Activated CD8-positive, alpha-beta T cell treated with anti-CD3 and anti-CD28 coated beads for 36 hours (primary cell): ENCODE results near the gene LEUTX. TPM values are rescaled to one million over a fixed set of nuclear protein-coding genes. Genes with fewer than 3 reads are reported as not detected.

ENCODE experiments used
- ATAC-seq: fragments of 200-7000 bp; cut with Tn5 transposase; one replicate; pipeline ENCODE4 v1.10.0; 2021; ENCODE audit warnings: mild to moderate bottlenecking, moderate library complexity
- CTCF ChIA-PET: fragments of 350-600 bp; sonication (Branson Sonifier 250); formaldehyde crosslinking; loops from one replicate; lab custom pipeline; 2021; ENCODE audit warnings: antibody characterized with exemption; lab: Charles Lee
- POLR2A ChIA-PET: fragments of 350-600 bp; sonication (Branson Sonifier 250); formaldehyde crosslinking; loops from one replicate; lab custom pipeline; 2021; ENCODE audit warnings: antibody characterized with exemption; lab: Charles Lee
- DNase-seq: peaks from one replicate; pipeline ENCODE4 v3.0.0-alpha.2; 2020
- H3K27ac Mint-ChIP-seq: one replicate; pipeline ENCODE4 v1.8.0; 2021; ENCODE audit warnings: mild to moderate bottlenecking, mixed read lengths
- H3K27me3 Mint-ChIP-seq: one replicate; pipeline ENCODE4 v1.8.0; 2021; ENCODE audit warnings: mixed read lengths
- H3K36me3 Mint-ChIP-seq: one replicate; pipeline ENCODE4 v1.8.0; 2021; ENCODE audit warnings: low read depth, mixed read lengths
- H3K4me1 Mint-ChIP-seq: one replicate; pipeline ENCODE4 v1.8.0; 2021; ENCODE audit warnings: low read depth, mixed read lengths
- H3K4me3 Mint-ChIP-seq: one replicate; pipeline ENCODE4 v1.8.0; 2021; ENCODE audit warnings: mild to moderate bottlenecking, moderate library complexity, mixed read lengths
- H3K9me3 Mint-ChIP-seq: one replicate; pipeline ENCODE4 v1.8.0; 2021; ENCODE audit warnings: mixed read lengths
- CTCF ChIP-seq: fragments of 200-600 bp; IDR thresholded peaks from one replicate; pipeline ENCODE4 v1.8.0; 2022; ENCODE audit warnings: antibody characterized with exemption, mild to moderate bottlenecking
- intact Hi-C: fragments of 100-400 bp; cut with micrococcal nuclease; formaldehyde crosslinking; loops from one replicate; pipeline ENCODE4 v1.10.0; 2022
- total RNA-seq, 2 experiments: library from RNA; stranded (reverse); gene quantifications; one replicate each; pipeline ENCODE4 v1.2.3, GENCODE V29; 2021

Gene LEUTX
- total RNA-seq, 2 experiments from 2014 or later, result not detected

DNA sequence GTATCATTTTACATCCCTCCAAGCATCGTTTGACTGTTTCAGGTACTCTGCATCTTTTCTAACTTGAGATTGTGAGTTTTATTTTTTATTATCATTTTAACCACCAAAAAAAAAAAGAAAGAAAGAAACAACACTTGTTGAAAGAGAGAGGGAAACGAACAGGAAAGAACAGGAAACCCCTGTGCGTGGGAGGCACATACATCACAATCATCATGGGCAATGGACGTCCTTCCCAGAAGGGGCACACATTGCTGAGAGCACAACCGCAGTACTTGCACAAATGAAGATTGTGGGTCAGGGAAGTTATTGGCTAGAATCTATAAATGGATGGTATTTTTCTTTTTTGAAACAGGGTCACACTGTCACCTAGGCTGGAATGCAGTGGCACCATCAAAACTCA, 42.6 kb upstream of the LEUTX start:
- peak; percentile 33 for DNase-seq
- Mint-ChIP-seq H3K4me1 (peaks cover 16% of the 10 kb centered on the region), H3K27me3 (peaks cover 18% of the 10 kb centered on the region), H3K27ac (no peak overlapping the region), H3K9me3 (no peaks in the 10 kb centered on the region), H3K36me3 (no peaks in the 10 kb centered on the region), H3K4me3 (no peak overlapping the region)
- TF ChIP-seq CTCF, result no peak
- intact Hi-C loops, result no loop called here
- ChIA-PET POLR2A (no interaction called here), CTCF (no interaction called here)
- no peak for ATAC-seq

DNA sequence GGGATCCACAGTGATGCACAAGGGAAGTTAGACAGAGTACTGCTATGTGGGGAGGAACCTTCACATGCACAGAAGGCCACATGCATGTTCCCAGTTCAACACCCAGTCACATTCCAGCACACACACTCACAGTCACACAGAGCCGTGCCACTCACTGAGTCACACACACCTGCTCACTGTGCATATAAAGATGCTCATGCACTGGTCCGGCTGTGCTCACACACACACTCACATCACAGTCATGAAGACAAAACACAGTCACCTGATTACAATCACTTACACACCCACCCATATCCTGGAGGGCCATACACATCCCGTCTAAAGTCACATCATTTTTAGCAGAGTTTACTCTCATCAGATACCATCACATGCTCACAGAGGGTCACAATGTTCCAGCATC, 41.3 kb upstream of the LEUTX start:
- peaks cover 18% of the 10 kb centered on the region for H3K27me3 Mint-ChIP-seq
- intact Hi-C loops, result no loop called here

GRCh38 chr19:39737891-39738290, 40.8 kb upstream of the LEUTX start, which contains the start of gene CLC:
Gene CLC, minus strand, starts transcription at chr19:39738029. Its CDS starts 77 bp downstream, at chr19:39737952.
- TF ChIP-seq CTCF, result no peak
- DNase-seq (no peak), ATAC-seq (no peak)
- CTCF ChIA-PET, result no interaction called here
- POLR2A ChIA-PET, result no interaction called here
- peaks cover 22% of the 10 kb centered on the region for H3K27me3 Mint-ChIP-seq
- no peaks in the 10 kb centered on the region for H3K9me3 Mint-ChIP-seq
- H3K27ac Mint-ChIP-seq, result no peak within 1 kb of the TSS
- no peaks in the 10 kb centered on the region for H3K36me3 Mint-ChIP-seq
- intact Hi-C loops, result no loop called here
- H3K4me3 Mint-ChIP-seq, result no peak within 1 kb of the TSS
- peaks cover 18% of the 10 kb centered on the region for H3K4me1 Mint-ChIP-seq

More for the DNA sequence above, 41.3 kb upstream of the LEUTX start:
- H3K4me3 Mint-ChIP-seq, result no peak overlapping the region
- DNase-seq (no peak), ATAC-seq (no peak)
- TF ChIP-seq CTCF, result no peak
- ChIA-PET CTCF (no interaction called here), POLR2A (no interaction called here)
- no peak overlapping the region for H3K27ac Mint-ChIP-seq
- H3K9me3 Mint-ChIP-seq, result no peaks in the 10 kb centered on the region
- peaks cover 18% of the 10 kb centered on the region for H3K4me1 Mint-ChIP-seq
- H3K36me3 Mint-ChIP-seq, result no peaks in the 10 kb centered on the region

DNA sequence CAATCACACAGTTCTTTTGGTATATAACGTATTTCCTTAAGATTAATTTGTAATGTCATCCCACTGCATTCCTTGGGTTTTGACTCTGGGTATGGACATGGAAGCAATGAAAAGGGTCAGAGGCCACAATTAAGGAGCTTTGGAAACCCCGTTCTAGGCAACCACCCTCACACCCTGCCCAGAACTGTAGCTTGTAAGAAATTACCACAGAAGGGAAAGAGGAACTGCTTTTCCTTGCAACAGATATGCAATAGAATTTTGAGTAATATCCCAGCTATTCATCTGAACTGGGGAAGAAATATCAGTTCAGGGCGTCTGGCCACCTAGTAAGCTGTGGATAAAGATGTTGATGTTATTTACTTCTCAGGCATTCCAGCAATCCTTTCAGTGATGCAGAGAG, 39.8 kb upstream of the LEUTX start:
- POLR2A ChIA-PET, result no interaction called here
- no peak overlapping the region for H3K4me3 Mint-ChIP-seq
- intact Hi-C loops, result no loop called here

DNA sequence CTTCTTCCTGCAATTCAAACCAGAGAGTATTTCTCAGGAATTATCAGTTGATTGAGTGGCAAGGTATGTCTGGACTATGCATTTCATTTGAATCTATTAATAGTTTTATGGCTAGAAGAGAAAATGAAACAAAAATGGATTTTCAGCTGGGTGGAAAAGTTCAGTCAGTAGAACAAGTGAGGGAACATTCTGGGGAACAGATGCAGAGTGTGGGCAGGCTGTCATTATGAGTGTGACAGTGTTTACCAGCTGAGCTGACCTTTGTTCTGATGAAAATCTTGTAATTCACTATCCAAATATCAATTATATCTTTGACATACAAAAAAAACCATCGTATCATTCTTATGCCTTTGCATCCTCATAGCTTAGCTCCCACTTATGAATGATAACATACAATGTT, 38.3 kb upstream of the LEUTX start:
- POLR2A ChIA-PET, result no interaction called here
- intact Hi-C loops, result no loop called here
- Mint-ChIP-seq H3K27me3 (peaks cover 31% of the 10 kb centered on the region), H3K4me1 (peaks cover 18% of the 10 kb centered on the region), H3K36me3 (no peaks in the 10 kb centered on the region), H3K9me3 (no peaks in the 10 kb centered on the region), H3K4me3 (peak overlapping the region; percentile 21), H3K27ac (no peak overlapping the region)
- ATAC-seq (peak; percentile 61), DNase-seq (peak; percentile 50)
- TF ChIP-seq CTCF, result no peak
- CTCF ChIA-PET, result no interaction called here

More for the DNA sequence above, 39.8 kb upstream of the LEUTX start:
- Mint-ChIP-seq H3K27me3 (peaks cover 26% of the 10 kb centered on the region), H3K4me1 (peaks cover 18% of the 10 kb centered on the region), H3K36me3 (no peaks in the 10 kb centered on the region), H3K27ac (no peak overlapping the region), H3K9me3 (no peaks in the 10 kb centered on the region)
- DNase-seq (no peak), ATAC-seq (no peak)
- no peak for TF ChIP-seq CTCF
- CTCF ChIA-PET, result interaction anchor here (0.6 kb wide), 1 partner anchor 67 kb away, joined by 3 read pairs; no protein-coding TSS in a partner anchor
